ENCODE data around the gene MTERF4. TPM values are rescaled to one million over a fixed set of nuclear protein-coding genes. Genes with fewer than 3 reads are reported as not detected.

MTERF4 gene
- total and polyA plus RNA-seq, 2 of the 13 experiments (the other 11 are each of a cell fraction or from before 2014, with no cell fraction given): 50.5 to 59.8 TPM

DNA sequence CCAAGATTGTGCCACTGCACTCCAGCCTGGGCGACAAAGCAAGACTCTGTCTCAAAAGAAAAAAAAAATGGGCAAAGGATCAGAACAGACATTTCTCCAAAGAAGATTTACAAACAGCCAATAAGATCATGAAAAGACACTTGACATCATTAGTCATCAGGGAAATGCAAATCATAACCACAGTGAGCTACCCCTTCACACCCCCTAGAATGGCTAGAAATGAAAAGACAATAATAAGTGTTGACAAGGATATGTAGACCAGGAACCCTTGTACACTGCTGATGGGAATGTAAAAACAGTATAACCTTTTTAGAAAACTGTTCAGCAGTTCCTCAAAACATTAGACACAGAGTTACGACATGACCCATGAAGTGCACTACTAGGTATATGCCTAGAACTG lies 18.4 kb upstream of the MTERF4 start:
- Histone ChIP-seq H3K27ac (ENCODE audit: extremely low read length, insufficient read depth, low read length) (no peak overlapping the region), H4K20me1 (ENCODE audit: insufficient read depth, low read length) (no peaks in the 10 kb centered on the region), H3K4me2 (ENCODE audit: low read depth, low read length) (no peak overlapping the region), H3K27me3 (ENCODE audit: control insufficient read depth in 1 of 2, insufficient read depth in 2 of 2, low read length in 2 of 2) (no peaks in the 10 kb centered on the region), H3K9me3 (ENCODE audit: low read length) (no peaks in the 10 kb centered on the region), H3K9ac (ENCODE audit: insufficient read depth, low read depth, low read length) (no peak overlapping the region), H3K36me3 (replicated peaks in 1 of 2; ENCODE audit: control insufficient read depth in 1 of 2, insufficient read depth in 2 of 2, low read length in 2 of 2) (peaks cover 12 to 24% of the 10 kb centered on the region in 2 experiments; a peak in 4 of 5 replicates), H3K79me2 (ENCODE audit: insufficient read depth, low read length) (no peaks in the 10 kb centered on the region), H3K4me1 (ENCODE audit: insufficient read depth, low read length) (no peaks in the 10 kb centered on the region), H3K4me3 (replicated peaks in 1 of 3; ENCODE audit: insufficient read depth in 1 of 3, low read depth in 2 of 3, low read length in 3 of 3) (no peak overlapping the region), H2AFZ (ENCODE audit: low read length) (no peak overlapping the region)
- no peak for DNase-seq (ENCODE audit: low spot score)
- intact Hi-C loops (cut with micrococcal nuclease; ENCODE audit: unreplicated experiment) (no loop called here), in situ Hi-C loops (cut with HindIII; ENCODE audit: extremely low pct_ligation_motif_present, low pct_unique_long_range_greater_than_20kb) (no loop called here)
- CTCF ChIA-PET (ENCODE audit: low intra/inter-chr PET ratio, low total read pairs): no interaction called here
- ATAC-seq: no peak
- POLR2A ChIA-PET: no interaction called here
- peak; percentile 52 for FAIRE-seq
- TF ChIP-seq RARG (CRISPR knock-in tag; IDR thresholded peaks at IDR 0.05; ENCODE audit: low read depth): no peak
- peak; percentile 88 for TF ChIP-seq ZNF7 (CRISPR knock-in tag; IDR thresholded peaks at IDR 0.05)
- BruUV-seq (replicated peaks): no TSS peak
- 98% methylated on average over 2 of the region's 2 CpGs for WGBS (ENCODE audit: low lambda C conversion rate)

GRCh38 chr2:241118737-241119505 lies 16.8 kb upstream of the MTERF4 start:
- DNase-seq (ENCODE audit: low spot score): no peak
- Histone ChIP-seq H3K9me3 (ENCODE audit: low read length) (no peaks in the 10 kb centered on the region), H3K27ac (ENCODE audit: extremely low read length, insufficient read depth, low read length) (no peak overlapping the region), H3K27me3 (ENCODE audit: control insufficient read depth in 1 of 2, insufficient read depth in 2 of 2, low read length in 2 of 2) (no peaks in the 10 kb centered on the region), H3K79me2 (ENCODE audit: insufficient read depth, low read length) (no peaks in the 10 kb centered on the region), H3K4me3 (replicated peaks in 1 of 3; ENCODE audit: insufficient read depth in 1 of 3, low read depth in 2 of 3, low read length in 3 of 3) (no peak overlapping the region), H3K4me1 (ENCODE audit: insufficient read depth, low read length) (no peaks in the 10 kb centered on the region), H4K20me1 (ENCODE audit: insufficient read depth, low read length) (no peaks in the 10 kb centered on the region), H2AFZ (ENCODE audit: low read length) (no peak overlapping the region), H3K4me2 (ENCODE audit: low read depth, low read length) (no peak overlapping the region), H3K36me3 (replicated peaks in 1 of 2; ENCODE audit: control insufficient read depth in 1 of 2, insufficient read depth in 2 of 2, low read length in 2 of 2) (peaks cover 8 to 35% of the 10 kb centered on the region in 2 experiments; a peak in 4 of 5 replicates), H3K9ac (ENCODE audit: insufficient read depth, low read depth, low read length) (no peak overlapping the region)
- ChIA-PET CTCF (ENCODE audit: low intra/inter-chr PET ratio, low total read pairs) (no interaction called here), POLR2A (no interaction called here)
- 93% methylated on average over 24 of the region's 24 CpGs for WGBS (ENCODE audit: low lambda C conversion rate)
- no TSS peak for BruUV-seq (replicated peaks)
- FAIRE-seq: no peak
- in situ Hi-C loops (cut with HindIII; ENCODE audit: extremely low pct_ligation_motif_present, low pct_unique_long_range_greater_than_20kb) (no loop called here), intact Hi-C loops (cut with micrococcal nuclease; ENCODE audit: unreplicated experiment) (no loop called here)
- no peak for TF ChIP-seq SIN3B (IDR thresholded peaks at IDR 0.05; ENCODE audit: low read length)
- TF ChIP-seq ZNF652 (CRISPR knock-in tag; IDR thresholded peaks at IDR 0.05; ENCODE audit: borderline replicate concordance, low read depth): no peak
- TF ChIP-seq ZFP90 (CRISPR knock-in tag; IDR thresholded peaks at IDR 0.05; ENCODE audit: borderline replicate concordance): no peak
- no peak for TF ChIP-seq GRHL1 (CRISPR knock-in tag; conservative IDR thresholded peaks at IDR 0.05)
- TF ChIP-seq ZFP36L2 (CRISPR knock-in tag; IDR thresholded peaks at IDR 0.05): no peak
- no peak for TF ChIP-seq ZNF713 (CRISPR knock-in tag; IDR thresholded peaks at IDR 0.05)
- TF ChIP-seq ZNF569 (CRISPR knock-in tag; IDR thresholded peaks at IDR 0.05; ENCODE audit: borderline replicate concordance): no peak
- no peak for TF ChIP-seq RBM22 (optimal IDR thresholded peaks at IDR 0.05; ENCODE audit: low read length)
- no peak for TF ChIP-seq YEATS4 (CRISPR knock-in tag; IDR thresholded peaks at IDR 0.05; ENCODE audit: borderline replicate concordance)
- no peak for TF ChIP-seq GATAD2A (CRISPR knock-in tag; IDR thresholded peaks at IDR 0.05)
- TF ChIP-seq SIN3A (IDR thresholded peaks at IDR 0.05; ENCODE audit: borderline replicate concordance, low read depth, low read length): no peak
- TF ChIP-seq DMAP1 (CRISPR knock-in tag; IDR thresholded peaks at IDR 0.05): no peak
- no peak for TF ChIP-seq MYPOP (CRISPR knock-in tag; IDR thresholded peaks at IDR 0.05)
- no peak for TF ChIP-seq FOXA3 (CRISPR knock-in tag; IDR thresholded peaks at IDR 0.05)
- ATAC-seq: no peak; the same call in 2 of the 3 replicates
